GM18870 (cell line): ENCODE data around the gene DHX40.
"Not testable (repeated sequence)": the region's sequence is repeated elsewhere in the genome, so short reads cannot be mapped to it uniquely, and the experiment has no call there.

Experiments used
- ATAC-seq: cut with Tn5 transposase; IDR thresholded peaks from one replicate; pipeline ENCODE4 v1.9.1; 2021; ENCODE audit warnings: moderate library complexity; ENCODE audit not compliant: unreplicated experiment

Gene DHX40

DNA sequence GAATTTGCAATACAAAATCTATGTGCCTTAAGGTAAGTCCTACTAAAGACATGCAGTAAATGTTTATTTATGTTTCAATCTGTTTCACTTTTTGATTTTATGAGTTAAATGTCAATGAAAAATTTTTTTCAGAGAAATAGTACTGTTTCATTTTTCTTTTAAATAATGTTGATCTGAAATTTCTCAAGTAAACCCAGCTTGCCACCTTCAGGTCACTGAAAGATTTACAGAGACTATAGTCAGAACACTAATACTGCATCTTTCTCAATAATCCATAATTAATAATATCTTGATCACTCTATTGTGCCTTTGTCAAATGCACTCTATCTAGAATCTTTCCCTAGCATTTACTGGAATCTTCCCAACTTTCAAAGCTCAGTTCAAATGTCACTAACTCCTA, 6.5 kb upstream of the DHX40 start:
- no peak for ATAC-seq

DNA sequence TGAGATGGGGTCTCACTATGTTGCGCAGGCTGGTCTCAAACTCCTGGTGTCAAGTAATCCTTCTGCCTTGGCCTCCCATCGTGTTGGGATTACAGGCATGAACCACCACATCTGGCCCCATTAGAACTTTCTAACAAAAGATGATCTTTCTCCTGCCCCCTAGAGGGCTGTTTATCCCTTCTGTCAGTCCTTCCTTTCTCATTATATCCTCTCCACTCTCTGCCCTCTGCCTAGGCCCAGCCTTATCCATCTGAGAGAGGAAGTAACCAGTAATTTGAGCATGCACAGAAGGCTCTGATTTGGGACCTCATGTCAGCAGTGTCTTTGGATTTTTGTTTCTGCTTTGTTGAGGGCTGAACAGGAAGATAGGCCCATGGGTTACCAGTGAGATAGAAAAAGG, 4.4 kb upstream of the DHX40 start:
- ATAC-seq, result no peak

DNA sequence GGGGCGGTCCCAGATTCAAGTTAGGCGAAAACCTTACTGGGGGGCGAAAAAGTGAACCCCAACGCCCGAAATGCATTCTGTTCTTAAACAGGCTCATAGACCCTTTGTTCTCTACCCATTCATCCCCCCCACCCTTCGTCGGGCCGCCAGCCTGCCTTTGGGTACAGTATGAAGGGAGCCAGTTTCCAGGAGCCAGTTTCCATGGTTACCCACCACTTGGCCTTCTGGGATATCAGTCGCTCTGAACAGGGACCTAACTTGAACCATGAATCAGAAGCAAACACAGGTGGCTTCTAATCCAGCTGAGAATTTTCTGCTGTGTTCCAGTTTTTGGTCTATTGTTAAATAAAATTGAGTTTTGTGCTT, 532 bp downstream of the DHX40 start:
- no peak for ATAC-seq

DNA sequence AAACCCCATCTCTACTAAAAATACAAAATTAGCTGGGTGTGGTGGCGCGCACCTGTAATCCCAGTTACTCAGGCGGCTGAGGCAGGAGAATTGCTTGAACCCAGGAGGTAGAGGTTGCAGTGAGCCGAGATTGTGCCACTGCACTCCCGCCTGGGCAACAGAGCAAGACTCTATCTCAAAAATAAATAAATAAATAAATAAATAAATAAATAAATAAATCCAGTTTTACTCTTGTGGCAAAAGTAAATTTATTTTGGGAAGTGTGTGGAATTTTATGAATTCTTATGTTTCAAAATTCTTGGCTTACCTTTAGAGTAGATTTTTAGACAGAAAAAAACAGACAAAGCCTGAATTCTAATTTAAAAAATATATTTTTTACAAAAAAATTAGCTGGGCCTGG, 3.7 kb downstream of the DHX40 start:
- ATAC-seq, result not testable (repeated sequence)

DNA sequence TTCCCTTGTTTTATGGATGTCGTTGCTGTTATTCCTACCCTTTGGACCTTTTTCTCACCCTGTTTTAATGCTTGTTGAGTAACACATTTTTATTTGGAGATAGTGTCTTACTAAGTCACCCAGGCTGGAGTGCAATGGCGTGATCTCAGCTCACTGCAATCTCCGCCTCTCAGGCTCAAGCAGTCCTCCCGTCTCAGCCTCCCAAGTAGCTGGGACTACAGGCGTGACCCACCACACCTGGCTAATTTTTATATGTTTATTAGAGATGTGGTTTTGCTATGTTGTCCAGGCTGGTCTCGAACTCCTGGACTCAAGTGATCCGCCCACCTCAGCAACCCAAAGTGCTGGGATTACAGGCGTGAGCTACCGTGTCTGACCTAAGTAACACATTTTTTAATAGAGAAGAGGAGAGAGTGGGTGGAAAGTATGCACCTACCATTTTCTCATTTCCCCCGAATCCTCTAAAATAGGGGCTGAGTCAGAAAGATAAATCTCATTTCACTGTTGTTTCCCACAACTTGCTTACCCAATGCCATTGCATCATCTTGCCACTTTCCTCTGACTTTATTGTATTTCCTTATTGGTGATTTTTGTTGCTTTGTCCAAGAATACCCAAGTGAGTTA, 7.0 kb downstream of the DHX40 start:
- no peak for ATAC-seq

DNA sequence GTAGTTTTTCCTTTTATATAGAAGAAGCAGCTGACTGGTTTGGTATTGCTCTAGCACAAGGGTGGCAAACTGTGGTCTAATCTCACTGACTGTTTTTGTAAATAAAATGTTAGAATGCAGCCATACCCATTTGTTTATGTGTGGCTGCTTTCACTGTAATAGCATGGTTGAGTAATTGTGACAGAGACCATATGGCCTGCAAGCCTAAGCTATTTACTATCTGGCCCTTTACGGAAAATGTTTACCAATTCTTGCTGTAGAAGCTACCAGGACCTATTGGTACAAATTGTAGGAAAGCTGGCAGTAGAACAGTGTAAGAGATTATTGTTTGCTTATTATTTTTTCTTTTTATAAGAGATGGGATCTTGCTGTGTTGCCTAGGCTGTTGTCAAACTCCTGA, 18.8 kb downstream of the DHX40 start:
- ATAC-seq, result not testable (repeated sequence)

DNA sequence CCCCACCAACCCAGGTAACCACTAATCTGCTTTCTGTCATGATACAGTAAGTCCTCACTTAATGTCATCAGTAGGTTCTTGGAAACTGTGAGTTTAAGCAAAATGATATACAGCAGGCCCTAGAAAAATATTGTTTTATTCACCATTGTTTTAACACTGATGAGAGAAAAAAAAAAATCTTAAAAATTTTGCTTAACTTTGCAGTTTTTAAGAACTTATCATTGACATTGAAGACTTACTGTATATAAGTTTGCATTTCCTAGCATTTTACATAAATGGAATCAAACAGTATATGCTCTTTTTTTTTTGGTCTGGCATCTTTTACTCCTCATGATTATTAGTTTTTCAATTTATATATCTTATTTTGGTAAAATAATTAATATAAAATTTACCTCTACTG, 34.8 kb downstream of the DHX40 start:
- ATAC-seq, result no peak

DNA sequence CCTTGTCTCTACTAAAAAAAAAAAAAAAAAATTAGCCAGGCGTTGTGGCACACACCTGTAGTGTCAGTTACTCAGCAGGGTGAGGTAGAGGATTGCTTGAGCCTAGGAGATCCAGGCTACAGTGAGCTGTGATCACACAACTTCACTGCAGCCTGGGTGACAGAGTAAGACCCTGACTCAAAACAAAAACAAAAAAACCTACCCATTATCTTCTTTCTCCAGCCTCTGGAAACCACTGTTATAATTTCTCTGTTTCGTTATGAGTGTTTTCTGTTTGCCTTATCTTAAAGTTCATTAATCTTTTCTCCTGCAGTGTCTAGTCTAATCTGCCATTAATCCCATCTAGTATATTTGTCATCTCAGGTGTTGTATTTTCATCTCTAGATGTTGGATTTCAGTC, 35.7 kb downstream of the DHX40 start:
- ATAC-seq, result peak; percentile 58

DNA sequence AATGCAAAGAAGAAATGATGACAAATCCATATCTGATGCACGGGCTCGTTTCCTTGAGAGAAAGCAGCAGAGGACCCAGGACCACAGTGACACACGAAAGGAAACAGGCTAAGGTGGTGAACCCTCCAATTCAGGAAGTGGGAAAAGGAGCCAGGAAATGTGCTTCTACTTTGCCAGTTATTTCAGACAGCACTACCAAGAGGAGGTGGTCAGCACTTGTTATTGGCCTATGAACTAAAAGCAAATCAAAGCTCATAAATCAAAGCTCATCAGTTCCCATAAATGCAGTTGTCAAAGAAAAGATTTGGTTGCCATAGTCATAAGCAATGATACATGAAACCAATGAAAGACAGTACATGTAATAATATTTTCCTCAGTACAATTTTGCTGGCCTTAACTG, 41.7 kb downstream of the DHX40 start:
- no peak for ATAC-seq

DNA sequence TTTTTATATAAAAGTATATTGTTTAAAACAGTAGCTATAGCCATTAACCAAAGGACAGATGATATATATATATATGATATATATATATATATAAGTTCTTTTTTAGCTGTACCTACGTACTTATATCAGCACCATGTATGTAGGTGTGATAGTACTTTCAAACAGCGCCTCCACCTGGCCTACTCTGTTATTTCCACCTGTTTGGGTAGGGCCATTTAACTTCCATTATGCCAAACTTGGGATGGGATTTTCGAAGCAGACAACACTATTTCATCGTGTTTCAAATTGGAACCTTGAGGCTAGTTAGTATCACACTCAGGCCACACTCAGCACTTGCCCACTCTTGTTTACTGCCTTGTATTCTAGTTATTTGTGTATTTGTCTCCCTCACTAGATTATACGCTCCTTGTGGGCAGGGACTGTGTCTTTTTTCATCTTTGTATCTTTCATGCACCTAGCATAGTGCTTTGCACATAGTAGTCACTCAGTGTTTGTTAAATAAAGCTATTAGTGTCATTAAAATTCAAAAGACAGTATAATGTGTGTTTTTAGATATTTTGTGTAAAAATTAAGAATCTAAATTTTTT, 42.5 kb downstream of the DHX40 start:
- ATAC-seq, result no peak

DNA sequence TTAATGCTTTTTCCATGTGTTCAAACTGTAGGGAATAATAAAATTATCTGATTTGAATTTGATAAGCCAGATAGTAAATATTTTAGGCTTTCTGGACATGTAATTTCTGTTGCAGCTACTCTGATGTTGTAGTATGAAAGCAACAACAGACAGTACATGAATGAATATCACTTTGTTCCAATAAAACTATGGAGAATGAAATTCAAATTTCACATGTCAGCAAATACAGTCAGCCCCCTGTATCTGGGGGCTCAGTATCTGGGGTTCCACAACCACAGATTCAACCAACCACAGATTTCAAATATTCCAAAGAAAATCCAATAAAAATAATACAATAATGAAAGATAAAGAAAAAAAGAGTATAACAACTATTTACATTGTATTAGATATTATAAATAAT, 46.1 kb downstream of the DHX40 start:
- no peak for ATAC-seq

DNA sequence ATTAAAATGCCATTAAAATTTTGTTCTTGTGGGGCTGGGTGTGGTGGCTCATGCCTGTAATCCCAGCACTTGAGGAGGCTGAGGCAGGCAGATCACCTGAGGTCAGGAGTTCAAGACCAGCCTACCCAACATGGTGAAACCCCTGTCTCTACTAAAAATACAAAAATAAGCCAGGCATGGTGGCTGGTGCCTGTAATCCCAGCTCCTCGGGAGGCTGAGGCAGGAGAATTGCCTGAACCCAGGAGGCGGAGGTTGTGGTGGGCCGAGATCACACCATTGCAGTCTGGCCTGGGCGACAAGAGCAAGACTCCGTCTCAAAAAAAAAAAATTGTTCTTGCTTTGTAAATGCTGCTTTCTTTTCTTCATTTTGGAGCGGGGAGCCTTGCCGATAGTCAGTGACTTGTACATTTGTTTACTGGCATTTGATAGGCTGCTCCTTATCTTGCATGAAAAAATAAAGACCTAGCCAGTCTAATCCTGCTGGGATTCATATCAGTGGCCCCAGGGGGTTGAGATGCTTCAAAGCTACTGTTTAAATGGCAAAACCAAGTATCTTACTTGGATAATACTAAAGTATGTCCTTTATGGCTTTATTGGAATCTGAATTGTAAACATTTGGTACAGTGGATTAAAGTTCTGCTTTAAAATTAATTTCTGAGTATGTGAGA, 51.0 kb downstream of the DHX40 start:
- ATAC-seq, result no peak

DNA sequence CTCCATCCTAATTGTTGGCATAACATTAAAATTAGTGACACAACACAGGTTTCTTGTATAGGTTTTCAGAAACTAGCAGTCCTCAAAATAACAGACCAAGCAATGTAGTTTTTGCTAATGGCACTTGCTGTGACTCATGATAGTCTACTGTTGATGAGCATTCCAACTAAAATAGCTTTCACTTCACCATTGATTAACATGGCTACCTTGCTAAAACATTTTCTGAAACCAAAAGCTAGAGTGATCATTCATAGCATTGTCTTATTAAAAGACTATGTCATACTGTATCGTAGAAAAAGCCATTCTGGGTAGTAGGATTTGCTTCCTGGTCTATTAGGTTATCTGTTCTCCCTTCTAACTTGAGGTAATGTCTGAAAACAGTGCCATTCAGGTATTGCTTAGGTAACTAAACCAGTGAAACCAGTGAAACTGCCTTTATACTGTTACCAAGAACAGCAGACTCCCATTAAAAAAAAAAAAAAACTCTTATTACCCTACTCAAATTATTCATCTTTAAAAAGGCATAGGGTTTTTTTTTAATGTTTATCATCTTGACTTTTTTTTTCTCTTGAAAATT, 51.8 kb downstream of the DHX40 start:
- ATAC-seq, result no peak

DNA sequence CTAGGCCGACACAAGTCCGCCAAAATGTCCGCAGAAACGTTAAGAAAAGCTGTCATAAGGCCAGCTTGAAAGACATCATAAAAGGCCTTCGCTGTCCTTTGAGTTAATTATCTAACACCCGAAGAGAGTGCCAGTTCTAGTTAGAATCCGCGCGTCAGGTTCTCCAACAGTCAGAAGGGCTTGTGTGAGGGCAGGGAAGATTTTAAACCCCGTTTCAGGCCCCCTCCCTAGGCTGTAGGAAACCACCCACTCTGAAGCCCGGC, 53.6 kb downstream of the DHX40 start:
- no peak for ATAC-seq

DNA sequence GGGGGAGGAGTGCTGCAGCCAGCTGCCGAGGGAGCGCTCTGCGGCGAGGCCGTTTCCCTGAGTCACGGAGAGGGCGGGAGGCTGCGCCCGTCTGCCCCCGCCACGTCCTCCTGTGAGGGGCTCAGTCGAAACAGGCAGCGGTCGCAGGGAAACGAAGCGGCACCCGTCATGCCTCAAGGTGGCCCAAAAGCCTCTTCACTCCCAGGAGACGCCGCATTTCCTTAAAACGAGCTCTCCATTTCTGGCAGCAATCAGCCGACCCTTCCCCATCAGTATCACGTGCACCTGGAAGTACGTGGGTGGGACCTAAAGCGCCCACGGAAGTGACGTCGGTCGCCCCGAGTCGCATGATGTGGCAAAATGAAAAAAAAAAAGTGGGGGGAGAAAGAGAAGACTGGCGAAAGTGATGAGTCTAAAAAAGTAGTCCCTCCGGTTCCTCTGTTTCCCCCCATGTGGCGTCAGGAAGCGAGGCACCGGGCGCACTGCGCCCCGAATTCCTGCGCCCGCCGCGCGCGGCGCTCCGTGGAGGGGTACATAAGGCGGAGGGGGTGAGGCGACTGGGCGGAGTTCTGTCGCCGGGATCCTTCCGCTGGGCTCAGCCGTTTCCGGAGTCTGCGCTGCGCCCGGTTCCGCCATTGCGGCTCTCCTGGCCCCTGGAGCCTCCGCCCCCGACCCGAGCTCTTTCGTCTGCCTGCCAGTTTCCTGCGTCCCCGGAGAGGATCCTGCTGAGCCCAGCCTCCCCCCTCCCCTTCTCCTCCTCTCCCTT, 54.1 kb downstream of the DHX40 start, which contains the start of gene CLTC:
CLTC (plus strand) TSS at position 598 of the 766 bp plus-strand sequence. CDS start 237 bp downstream, outside the sequence.
- peak; percentile 58 for ATAC-seq

DNA sequence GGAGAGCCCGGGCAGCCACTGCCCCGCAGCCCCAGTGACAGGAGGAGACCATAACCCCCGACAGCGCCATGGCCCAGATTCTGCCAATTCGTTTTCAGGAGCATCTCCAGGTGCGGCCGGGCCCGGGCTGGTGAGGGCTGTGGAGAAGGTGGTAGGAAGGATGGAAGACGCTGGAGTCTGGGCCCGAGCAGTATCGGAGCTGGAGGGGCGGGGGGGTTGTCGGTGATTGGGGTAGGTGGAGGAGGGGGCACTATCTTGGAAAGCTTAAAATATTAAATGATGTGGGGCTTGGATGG, 54.6 kb downstream of the DHX40 start:
- no peak for ATAC-seq

DNA sequence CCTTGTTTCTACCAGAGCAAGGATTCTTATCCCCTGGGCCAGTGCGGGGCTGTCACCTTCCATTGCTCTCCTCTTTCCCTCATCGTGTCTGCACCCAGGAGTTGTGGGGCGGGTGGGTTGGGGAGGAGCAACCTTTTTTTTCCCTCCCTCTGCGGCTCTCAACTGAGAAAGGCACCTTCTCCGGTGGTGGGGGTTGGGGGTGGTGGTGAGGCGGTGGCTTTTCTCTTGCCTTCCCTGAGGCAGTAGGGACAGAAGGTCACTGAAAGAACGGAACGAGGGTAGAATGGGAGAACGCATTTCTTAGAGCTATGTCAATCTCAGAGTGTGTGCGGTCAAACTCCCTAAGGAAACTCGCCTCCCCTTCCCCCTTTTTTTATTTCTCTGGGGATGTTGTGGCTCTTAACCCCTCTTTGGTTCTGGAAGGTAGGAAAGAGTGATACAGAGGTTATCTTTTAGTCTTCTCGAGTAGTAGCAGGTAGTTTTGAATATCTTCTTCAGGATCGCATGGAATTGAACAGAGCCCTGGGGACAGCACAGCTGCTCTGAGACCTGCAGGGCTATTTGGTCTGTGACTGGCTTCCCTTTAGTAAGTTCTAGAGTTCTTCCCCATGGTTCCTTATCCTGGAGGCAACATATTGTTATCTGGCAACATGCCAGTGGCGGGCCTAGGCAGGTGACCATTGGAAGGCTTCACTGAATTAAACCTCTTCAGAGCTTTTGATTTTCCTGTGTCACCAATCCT, 55.3 kb downstream of the DHX40 start:
- ATAC-seq, result no peak

DNA sequence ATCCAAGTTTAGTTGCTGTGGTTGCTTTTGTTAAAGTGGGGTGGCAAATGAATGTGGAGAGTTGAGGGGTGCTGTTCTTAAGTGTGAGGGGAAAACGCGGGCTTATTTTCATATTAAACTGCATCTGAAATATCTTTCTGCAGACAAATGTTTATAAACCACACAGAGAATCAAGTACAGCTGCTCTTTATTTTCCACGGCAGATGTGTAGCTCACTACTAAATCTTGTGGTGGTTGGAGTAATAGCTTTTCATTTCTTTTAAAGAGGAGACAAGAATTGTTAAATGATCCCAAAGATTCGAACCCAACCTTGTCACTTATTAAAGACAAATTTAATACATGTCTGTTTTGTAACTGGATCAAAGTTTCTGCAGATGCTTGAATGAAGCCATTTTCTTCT, 56.4 kb downstream of the DHX40 start:
- ATAC-seq, result no peak

DNA sequence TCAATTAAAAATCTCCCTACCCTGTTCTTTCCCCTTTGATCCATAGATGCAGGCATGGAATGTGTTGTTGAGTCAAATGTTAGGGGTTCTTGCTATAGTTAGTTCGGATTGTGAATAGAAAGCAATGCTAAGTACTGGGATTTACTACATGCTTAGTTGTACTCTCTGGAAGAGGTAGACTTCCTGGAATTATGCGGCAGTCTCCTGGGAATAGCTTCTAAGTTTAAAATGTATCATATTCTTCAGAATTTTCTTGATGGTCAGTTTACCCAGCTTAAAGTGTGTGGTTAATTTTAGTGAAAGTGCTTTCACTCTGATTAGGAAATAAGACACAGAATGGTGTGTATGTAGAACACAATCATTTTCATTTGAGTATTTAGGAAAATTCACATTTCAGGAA, 57.7 kb downstream of the DHX40 start:
- ATAC-seq, result no peak

DNA sequence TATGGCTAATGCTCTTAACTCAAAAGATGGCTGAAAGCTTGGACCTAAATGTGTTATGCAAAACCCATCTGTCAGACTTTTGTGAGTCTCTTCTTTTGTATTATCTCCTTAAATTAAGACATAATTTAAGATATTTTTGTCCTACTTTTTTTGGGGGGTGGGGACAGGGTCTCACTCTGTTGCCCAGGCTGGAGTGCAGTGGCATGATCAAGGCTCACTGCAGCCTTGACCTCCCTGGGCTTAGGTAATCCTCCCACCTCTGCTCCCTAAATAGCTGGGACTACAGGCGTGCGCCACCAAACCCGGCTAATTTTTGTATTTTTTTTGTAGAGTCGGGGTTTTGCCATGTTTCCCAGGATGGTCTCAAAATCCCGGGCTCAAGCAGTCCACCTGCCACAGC, 61.3 kb downstream of the DHX40 start:
- ATAC-seq, result no peak

DNA sequence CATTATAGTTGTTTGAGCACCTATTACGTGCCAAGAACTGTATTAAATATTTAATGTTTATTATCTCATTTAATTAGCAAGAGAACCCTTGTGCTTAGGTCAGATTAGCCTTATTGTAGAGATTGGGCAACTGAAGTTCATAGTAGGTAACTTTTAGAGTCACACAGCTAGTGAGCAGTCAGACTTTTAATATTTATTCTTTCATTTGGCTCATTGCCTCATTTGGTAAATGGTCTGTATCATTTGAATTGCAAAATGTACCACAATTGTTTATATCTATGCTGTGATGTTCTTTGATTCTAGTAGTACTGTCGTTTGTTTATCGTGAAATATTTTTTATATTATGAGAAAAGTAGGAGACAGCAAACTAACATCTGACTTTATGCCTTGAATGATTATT, 61.9 kb downstream of the DHX40 start:
- ATAC-seq, result no peak
